ENCODE data around the gene ATP1A3. TPM values are rescaled to one million over a fixed set of nuclear protein-coding genes. Genes with fewer than 3 reads are reported as not detected.

The ATP1A3 gene
- polyA plus RNA-seq, 6 donors from 2014 or later, result 0.29 to 1.1 (median 0.45) TPM; not detected in 1

DNA sequence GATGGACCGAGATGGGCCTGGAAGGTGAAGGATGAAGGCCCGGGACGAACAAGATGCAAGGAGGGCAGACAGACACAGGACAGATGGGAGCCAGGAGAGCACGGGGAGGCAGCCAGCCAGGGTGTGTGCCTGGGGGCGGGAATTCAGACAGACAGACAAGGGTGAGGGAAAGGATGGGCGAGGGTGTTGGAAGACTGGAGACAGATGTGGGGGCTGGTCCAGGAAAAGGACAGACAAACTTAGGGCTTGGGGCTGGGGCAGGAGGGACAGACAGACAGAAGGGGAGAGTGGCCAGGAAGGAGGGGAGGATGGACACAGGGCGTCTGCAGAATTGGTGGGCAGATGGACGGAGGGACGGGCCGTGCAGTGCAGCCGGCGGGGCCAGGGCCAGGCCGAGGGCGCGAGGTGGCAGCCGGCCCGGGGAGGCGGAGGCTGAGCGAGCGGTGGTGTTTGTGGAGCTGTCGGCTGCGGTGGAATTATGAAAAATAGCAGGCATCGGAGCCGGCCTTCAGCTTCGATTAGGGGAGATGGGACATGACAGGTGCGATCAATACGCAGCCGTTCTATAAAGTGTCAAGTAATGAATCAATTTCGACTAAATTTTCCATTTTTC is 61.2 kb downstream of the ATP1A3 start:
- Mint-ChIP-seq H3K4me1 (peaks cover 66 to 73% (median 67%) of the 10 kb centered on the region in 3 donors), H3K27ac (peak overlapping the region in 4 of 6 donors; percentile 26 to 92 (median 76))

DNA sequence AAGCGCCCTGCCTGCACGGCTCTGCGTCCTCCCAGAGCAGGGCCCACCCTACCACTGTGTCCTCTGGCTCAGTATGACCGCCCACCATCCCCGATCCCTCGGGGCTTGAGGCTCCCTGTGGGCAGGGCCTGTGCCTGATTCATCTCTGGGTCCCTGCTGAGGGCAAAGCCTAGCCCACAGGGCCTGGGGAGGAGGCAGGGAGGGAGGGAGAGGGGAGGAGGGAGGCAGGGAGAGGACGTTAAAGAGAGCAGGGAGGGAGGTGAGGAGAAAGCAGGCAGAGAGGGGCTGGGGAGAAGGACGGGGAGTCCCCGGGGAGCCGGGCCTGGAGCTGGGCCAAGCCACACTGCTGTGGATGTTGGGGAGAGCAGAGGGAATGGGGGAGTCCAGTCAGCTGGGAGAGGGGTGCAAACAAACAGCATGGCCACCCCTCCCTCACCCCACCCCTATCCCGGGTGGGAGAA is 61.7 kb downstream of the ATP1A3 start:
- ATAC-seq (ENCODE audit: low read depth in 2 of 2) (no peak), DNase-seq (no peak)
- Mint-ChIP-seq H3K27me3 (peaks cover 4 to 8% (median 8%) of the 10 kb centered on the region in 3 donors), H3K4me3 (no peak overlapping the region), H3K4me1 (peaks cover 61 to 68% (median 62%) of the 10 kb centered on the region in 3 donors), H3K36me3 (no peaks in the 10 kb centered on the region), H3K27ac (peak overlapping the region in 2 of 6 donors; percentile 28 to 92), H3K9me3 (no peaks in the 10 kb centered on the region)

More for the DNA sequence above, 61.2 kb downstream of the ATP1A3 start:
- no peak for ATAC-seq (ENCODE audit: low read depth in 2 of 2)
- no peaks in the 10 kb centered on the region for H3K36me3 Mint-ChIP-seq
- peaks cover 4 to 8% (median 8%) of the 10 kb centered on the region in 3 donors for H3K27me3 Mint-ChIP-seq
- no peak overlapping the region for H3K4me3 Mint-ChIP-seq
- H3K9me3 Mint-ChIP-seq, result no peaks in the 10 kb centered on the region
- DNase-seq, result no peak

DNA sequence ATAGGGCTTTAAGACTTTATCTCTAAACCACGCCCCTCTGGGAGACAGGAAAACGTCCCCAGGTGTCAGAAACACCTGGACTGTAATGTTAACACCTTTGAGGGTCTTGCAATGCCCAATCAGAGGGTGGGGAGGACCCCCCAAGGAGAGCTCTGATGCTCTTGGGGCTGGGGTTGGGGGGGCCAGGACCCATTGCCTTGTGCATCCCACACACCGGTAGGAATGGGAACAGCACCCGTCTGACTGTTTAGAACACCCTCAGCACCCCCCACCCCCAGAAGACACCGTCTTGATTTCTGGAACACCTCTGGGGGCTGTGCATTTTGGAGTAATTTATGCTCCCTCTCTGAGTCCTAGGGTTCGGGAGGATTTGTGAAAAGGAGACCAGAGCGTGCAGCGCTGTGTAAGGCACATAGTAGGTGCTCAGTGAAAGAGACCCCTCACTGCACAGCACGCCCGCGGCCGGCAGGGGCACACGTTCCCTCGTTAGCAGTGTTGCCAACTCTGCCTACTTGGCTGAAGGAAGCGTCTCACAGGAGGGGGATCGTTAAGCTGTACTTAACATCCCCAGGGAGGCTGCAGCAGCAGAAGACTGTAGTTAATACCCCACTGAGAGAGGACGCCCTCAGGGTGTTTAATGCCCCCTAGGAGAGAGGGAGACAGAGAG is 63.0 kb downstream of the ATP1A3 start:
- peak; percentile 24 to 34 for ATAC-seq (ENCODE audit: low read depth in 2 of 2)
- H3K4me1 Mint-ChIP-seq, result peaks cover 54 to 61% (median 55%) of the 10 kb centered on the region in 3 donors
- H3K27me3 Mint-ChIP-seq, result peaks cover 4 to 8% (median 8%) of the 10 kb centered on the region in 3 donors
- DNase-seq, result no peak
- H3K27ac Mint-ChIP-seq, result peak overlapping the region in 4 of 6 donors; percentile 3 to 85 (median 35)
- H3K9me3 Mint-ChIP-seq, result no peaks in the 10 kb centered on the region
- no peaks in the 10 kb centered on the region for H3K36me3 Mint-ChIP-seq
- peak overlapping the region in 2 of 8 donors; percentile 14 to 40 for H3K4me3 Mint-ChIP-seq

DNA sequence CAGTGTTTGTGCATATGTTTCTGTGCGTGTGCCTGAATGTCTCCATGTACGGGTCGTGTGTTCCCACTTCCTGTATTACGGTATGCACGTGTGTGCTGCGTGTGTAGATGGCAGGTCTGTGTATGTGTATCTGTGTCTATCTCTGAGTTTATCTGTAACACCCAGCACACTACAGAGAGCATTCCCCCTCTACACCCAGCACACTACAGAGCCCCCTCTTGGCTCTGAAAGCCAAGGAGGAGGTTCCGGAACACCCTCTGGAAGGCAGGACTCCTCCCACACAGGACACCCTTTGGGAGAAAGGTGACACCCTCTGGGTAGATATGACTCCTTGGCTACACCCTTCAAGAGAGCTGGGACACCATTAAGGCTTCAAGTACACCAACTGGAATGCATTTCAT is 63.7 kb downstream of the ATP1A3 start:
- DNase-seq (no peak), ATAC-seq (ENCODE audit: low read depth in 2 of 2) (peak in 1 of 2 donors; percentile 5)
- peak overlapping the region in 5 of 8 donors; percentile 67 to 92 (median 80) for H3K4me3 Mint-ChIP-seq
- H3K27ac Mint-ChIP-seq, result peak overlapping the region in 2 of 6 donors; percentile 28 to 85
- H3K4me1 Mint-ChIP-seq, result peaks cover 51 to 58% (median 53%) of the 10 kb centered on the region in 3 donors
- peaks cover 4 to 6% (median 5%) of the 10 kb centered on the region in 3 donors for H3K27me3 Mint-ChIP-seq
- no peaks in the 10 kb centered on the region for H3K36me3 Mint-ChIP-seq
- no peaks in the 10 kb centered on the region for H3K9me3 Mint-ChIP-seq

DNA sequence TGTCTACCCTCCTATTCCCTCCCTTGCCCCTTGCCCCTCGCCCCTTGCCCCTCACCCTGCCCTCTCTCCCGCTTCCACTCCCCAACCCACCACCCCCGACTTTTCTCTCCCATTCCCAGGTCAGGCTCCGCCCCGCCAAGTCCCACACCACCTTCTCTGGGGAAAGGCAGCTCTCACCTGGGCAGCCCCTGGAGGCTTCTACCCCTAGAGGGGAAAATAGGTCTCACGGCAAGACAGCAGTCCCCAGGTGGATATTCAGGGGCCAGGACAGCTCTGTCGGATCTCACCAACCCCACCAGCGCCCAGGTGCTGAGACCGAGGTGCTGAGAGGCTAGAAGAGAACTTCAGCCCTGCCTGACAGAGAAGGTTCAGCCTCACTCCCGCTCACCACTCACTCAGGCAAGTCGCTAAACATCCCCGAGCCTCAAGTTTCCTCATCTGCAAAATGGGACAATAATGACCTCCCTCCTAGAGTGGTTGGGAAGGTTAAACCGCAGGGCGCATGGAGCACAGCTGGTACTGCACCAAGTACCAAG is 64.4 kb downstream of the ATP1A3 start:
- Mint-ChIP-seq H3K27me3 (peaks cover 0 to 4% (median 0%) of the 10 kb centered on the region in 3 donors), H3K4me3 (peak overlapping the region in 6 of 8 donors; percentile 81 to 93 (median 88))
- no peak for DNase-seq

DNA sequence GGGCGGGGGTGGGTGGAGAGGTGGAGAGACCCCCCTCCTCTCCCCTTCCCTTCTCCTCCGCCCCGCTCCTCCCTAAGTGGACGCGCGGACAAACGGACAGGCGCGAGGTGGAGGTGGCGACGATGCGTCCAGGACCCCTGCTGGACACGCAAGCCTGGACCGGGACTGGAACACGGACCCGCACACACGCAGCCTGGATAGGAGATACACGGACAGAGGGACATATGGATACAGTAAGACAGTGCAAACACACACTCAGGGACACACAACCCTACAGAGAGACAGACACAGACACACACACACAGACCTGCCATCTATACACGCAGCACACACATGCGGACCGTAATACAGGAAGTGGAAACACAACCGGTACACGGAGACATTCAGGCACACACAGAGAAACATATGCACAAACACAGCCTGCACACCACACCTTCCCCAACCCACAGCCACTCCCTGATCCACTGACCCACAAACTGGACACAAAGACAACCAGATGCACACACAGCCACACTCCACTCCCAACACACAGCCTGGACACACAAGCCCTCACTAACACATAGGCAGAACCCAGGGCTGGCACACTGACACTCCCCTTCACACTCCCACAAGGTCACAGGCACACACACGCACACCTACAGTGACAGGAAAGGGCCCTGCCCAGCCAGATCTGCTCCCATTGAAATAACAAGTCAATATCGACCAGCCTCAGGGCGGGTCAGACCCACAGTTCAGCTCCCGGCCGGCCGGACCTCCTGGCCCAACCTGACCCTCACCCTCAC is 65.1 kb downstream of the ATP1A3 start:
- peak; percentile 46 for DNase-seq

More for the DNA sequence above, 64.4 kb downstream of the ATP1A3 start:
- Mint-ChIP-seq H3K36me3 (no peaks in the 10 kb centered on the region), H3K27ac (peak overlapping the region in 3 of 6 donors; percentile 32 to 92 (median 85)), H3K4me1 (peaks cover 44 to 51% (median 46%) of the 10 kb centered on the region in 3 donors), H3K9me3 (no peaks in the 10 kb centered on the region)
- peak in 1 of 2 donors; percentile 10 for ATAC-seq (ENCODE audit: low read depth in 2 of 2)

DNA sequence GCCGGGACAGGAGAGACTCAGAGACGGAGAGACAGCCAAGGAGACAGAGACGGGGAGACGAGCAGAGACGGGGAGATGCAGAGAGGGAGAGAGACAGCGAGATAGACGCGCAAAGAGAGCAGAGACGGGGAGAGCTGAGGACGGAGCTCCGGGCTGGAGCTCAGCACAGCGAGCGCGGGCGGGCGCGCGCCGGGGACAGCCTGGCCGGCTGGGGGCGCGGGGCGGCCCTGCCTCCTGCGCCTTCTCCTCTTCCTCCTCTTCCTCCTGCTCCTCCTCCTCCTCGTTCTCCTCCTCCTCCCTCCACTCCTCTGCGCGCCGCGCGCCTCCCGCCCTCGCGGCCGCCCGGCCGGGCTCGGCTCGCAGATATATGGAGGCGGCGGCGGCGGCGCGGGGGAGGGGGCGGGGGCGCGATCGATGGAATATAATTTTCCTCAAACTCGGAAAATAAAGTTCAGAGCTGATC is 65.8 kb downstream of the ATP1A3 start, which contains the start of gene ERFL:
ERFL (minus strand) TSS at position 229 of the 463 bp plus-strand sequence. CDS start 15,530 bp downstream, outside the sequence.
- ATAC-seq (ENCODE audit: low read depth in 2 of 2), result peak; percentile 36 to 38
- Mint-ChIP-seq H3K27ac (peak within 1 kb of the TSS; percentile 85 to 97 (median 93)), H3K27me3 (peaks cover 3 to 7% (median 5%) of the 10 kb centered on the region in 3 donors), H3K9me3 (no peaks in the 10 kb centered on the region), H3K4me3 (peak within 1 kb of the TSS in 6 of 8 donors; percentile 85 to 93 (median 92)), H3K36me3 (peaks cover 0 to 4% of the 10 kb centered on the region in 2 donors), H3K4me1 (peaks cover 34 to 43% (median 36%) of the 10 kb centered on the region in 3 donors)
- no peak for DNase-seq

More for the DNA sequence above, 65.1 kb downstream of the ATP1A3 start:
- Mint-ChIP-seq H3K27me3 (peaks cover 0 to 4% (median 0%) of the 10 kb centered on the region in 3 donors), H3K27ac (peak overlapping the region; percentile 51 to 97 (median 89)), H3K4me1 (peaks cover 37 to 46% (median 39%) of the 10 kb centered on the region in 3 donors), H3K9me3 (no peaks in the 10 kb centered on the region), H3K36me3 (no peaks in the 10 kb centered on the region), H3K4me3 (peak overlapping the region in 6 of 8 donors; percentile 85 to 93 (median 92))
- ATAC-seq (ENCODE audit: low read depth in 2 of 2), result peak; percentile 65 to 66

DNA sequence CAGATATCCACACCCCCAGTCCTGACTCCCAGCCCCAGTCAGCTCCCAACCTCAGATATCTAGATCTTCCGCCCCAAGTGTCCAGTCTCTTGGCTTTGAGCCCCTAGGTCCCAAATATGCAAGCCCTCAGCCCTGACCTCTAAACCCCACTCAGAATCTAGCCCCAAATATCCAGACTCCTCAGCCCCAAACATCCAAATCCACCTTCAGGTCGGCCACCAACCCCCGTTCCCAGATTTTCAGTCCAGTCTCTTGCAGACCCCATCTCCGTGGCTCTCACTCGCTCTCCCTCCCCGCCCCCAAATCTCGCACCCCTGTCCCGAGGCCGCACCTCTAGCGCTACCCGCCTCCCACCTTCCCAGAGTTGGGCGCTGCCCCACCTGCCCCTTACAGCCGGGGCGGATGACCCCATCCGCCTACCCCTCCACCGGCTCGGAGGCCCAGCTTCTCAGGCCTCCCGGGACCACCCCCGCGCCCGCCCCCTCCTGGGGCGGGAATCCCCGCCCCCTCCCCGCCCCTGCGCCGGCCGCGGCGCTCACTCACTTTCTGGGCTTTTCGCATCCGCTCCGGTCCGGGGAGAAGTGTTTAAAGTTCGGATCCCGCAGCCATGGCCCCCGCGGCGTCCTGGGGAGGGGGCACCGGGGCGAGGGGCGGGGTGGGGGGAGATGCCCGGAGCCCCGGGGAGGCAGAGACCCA is 66.4 kb downstream of the ATP1A3 start:
- DNase-seq, result no peak
- Mint-ChIP-seq H3K4me1 (peaks cover 38 to 42% (median 39%) of the 10 kb centered on the region in 3 donors), H3K27ac (peak overlapping the region in 2 of 6 donors; percentile 68 to 94), H3K9me3 (no peaks in the 10 kb centered on the region), H3K4me3 (peak overlapping the region in 5 of 8 donors; percentile 84 to 91 (median 91)), H3K36me3 (peaks cover 0 to 8% of the 10 kb centered on the region in 2 donors), H3K27me3 (peaks cover 7 to 10% (median 10%) of the 10 kb centered on the region in 3 donors)
- ATAC-seq (ENCODE audit: low read depth in 2 of 2), result peak; percentile 25 to 26

DNA sequence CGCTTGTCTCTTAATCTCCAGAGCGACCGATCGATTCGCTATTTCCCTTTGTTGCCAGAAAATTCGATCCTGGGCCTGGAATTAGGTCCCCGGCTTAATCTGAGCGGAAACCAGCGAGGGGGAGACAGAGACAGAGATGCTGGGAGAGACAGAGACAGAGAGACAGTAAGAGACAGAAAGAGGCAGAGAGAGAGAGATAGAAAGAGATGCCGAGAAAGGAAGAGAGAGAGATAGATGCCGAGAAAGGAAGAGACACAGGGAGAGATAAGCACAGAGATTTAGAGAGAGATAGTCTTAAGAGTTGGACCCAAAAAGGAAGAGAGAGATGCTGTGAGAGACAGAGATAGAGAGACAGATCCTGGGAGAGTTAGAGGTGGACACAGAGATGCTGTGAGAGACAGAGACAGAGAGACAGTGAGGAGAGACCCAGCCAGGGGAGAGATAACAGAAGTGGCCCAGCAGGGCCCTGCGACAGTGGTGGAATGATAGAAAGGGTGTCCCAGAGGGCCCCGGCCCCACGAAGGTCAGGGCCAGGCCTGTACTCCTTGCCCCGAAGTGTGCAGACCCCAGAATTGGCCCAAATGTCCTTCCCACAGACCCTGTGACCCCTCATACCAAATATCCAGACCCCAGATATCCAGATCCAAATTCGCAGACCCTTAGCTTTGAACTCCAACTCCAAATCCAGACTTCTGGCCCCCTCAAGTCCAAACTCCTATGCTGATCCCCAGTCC is 67.1 kb downstream of the ATP1A3 start:
- Mint-ChIP-seq H3K4me1 (peaks cover 41 to 45% (median 43%) of the 10 kb centered on the region in 3 donors), H3K27me3 (peaks cover 10 to 16% (median 12%) of the 10 kb centered on the region in 3 donors), H3K36me3 (peaks cover 0 to 8% of the 10 kb centered on the region in 2 donors), H3K27ac (no peak overlapping the region), H3K4me3 (no peak overlapping the region), H3K9me3 (no peaks in the 10 kb centered on the region)
- ATAC-seq (ENCODE audit: low read depth in 2 of 2) (no peak), DNase-seq (no peak)

DNA sequence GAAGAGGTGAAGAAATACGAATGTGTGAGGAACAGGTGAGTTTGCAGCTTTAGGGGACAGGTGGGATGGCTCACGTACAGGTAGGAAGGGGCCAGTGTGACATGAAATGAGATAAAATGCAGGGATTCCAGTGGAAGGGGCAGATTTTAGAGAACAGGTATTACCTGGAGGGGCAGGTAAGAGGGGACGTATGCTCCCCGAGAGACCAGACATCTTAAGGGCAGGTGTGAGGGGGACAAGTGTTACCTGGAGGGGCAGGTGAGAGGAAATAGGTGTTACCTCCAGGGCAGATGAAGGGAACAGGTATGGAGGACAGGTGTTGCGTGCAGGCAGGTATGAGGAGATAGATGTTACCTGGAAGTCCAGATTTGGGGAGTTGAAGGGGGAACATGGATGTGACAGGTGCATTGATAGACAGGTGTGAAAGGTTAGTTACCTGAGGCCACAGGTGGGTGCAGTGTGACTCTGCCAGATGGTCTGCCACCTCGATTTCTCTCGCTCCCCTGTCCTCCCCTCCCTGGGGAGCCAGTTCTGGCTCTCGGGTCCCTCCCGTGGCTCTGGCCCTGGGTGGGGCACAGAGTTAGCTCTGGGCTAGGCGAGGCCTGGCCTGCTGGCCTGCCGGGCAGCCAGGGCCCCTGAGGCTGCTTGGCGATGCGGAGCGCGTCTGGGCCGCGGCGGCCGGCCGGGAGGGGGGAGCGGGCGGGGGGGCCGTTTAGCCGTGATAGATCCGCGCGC is 67.8 kb downstream of the ATP1A3 start:
- H3K36me3 Mint-ChIP-seq, result peaks cover 0 to 8% of the 10 kb centered on the region in 2 donors
- ATAC-seq (ENCODE audit: low read depth in 2 of 2), result no peak

More for the DNA sequence above, 67.8 kb downstream of the ATP1A3 start:
- Mint-ChIP-seq H3K9me3 (no peaks in the 10 kb centered on the region), H3K4me3 (no peak overlapping the region), H3K4me1 (peaks cover 42 to 47% (median 46%) of the 10 kb centered on the region in 3 donors), H3K27ac (no peak overlapping the region), H3K27me3 (peaks cover 14 to 24% (median 18%) of the 10 kb centered on the region in 3 donors)
- DNase-seq, result no peak
